Measurements from ENCODE around the gene JAG1.

The JAG1 gene

GRCh38 chr20:10707791-10708190, 34.0 kb upstream of the JAG1 start:
- Histone ChIP-seq H3K4me1 (ENCODE audit: control insufficient read depth, insufficient read depth, low read length) (no peaks in the 10 kb centered on the region; the same call in 1 of the 2 replicates), H3K27ac (ENCODE audit: extremely low read depth, low read depth, low read length) (no peak overlapping the region), H3K9me3 (ENCODE audit: control insufficient read depth, insufficient read depth, low read depth, low read length) (no peaks in the 10 kb centered on the region), H3K4me3 (ENCODE audit: low read depth, low read length) (no peak overlapping the region), H3K36me3 (ENCODE audit: control insufficient read depth in 2 of 2, insufficient read depth in 1 of 2, low read length in 2 of 2) (no peaks in the 10 kb centered on the region)
- POLR2A ChIA-PET, result no interaction called here
- CTCF ChIA-PET, result interaction anchor here (0.6 to 1.5 kb wide), 2 partner anchors 11 to 91 kb away, joined by 3 to 8 read pairs; no protein-coding TSS in a partner anchor
- TF ChIP-seq ZNF548 (tag by site-specific recombination; IDR thresholded peaks at IDR 0.05), result no peak
- TF ChIP-seq ZNF645 (tag by site-specific recombination; IDR thresholded peaks at IDR 0.05), result no peak
- TF ChIP-seq WT1 (tag by site-specific recombination; IDR thresholded peaks at IDR 0.05), result no peak
- no peak for TF ChIP-seq SALL2 (tag by site-specific recombination; IDR thresholded peaks at IDR 0.05; ENCODE audit: borderline replicate concordance)
- TF ChIP-seq TRIM28 (IDR thresholded peaks at IDR 0.05; ENCODE audit: borderline replicate concordance, low read length), result no peak
- TF ChIP-seq ZNF324 (tag by site-specific recombination; IDR thresholded peaks at IDR 0.05), result no peak
- TF ChIP-seq ZNF488 (tag by site-specific recombination; IDR thresholded peaks at IDR 0.05), result no peak

- H3K27ac ChIP-seq (ENCODE audit: extremely low read depth, low read depth, low read length), result no peak overlapping the region
- H3K4me1 ChIP-seq (ENCODE audit: control insufficient read depth, insufficient read depth, low read length), result no peaks in the 10 kb centered on the region; the same call in 1 of the 2 replicates
- H3K36me3 ChIP-seq (ENCODE audit: control insufficient read depth in 2 of 2, insufficient read depth in 1 of 2, low read length in 2 of 2), result no peaks in the 10 kb centered on the region
- no peaks in the 10 kb centered on the region for H3K9me3 ChIP-seq (ENCODE audit: control insufficient read depth, insufficient read depth, low read depth, low read length)
- TF ChIP-seq TSHZ1 (tag by site-specific recombination; IDR thresholded peaks at IDR 0.05; ENCODE audit: borderline replicate concordance) (no peak), ZSCAN16 (tag by site-specific recombination; IDR thresholded peaks at IDR 0.05) (no peak), ZNF768 (tag by site-specific recombination; IDR thresholded peaks at IDR 0.05) (no peak), ZNF747 (tag by site-specific recombination; IDR thresholded peaks at IDR 0.05) (no peak), INSM2 (tag by site-specific recombination; IDR thresholded peaks at IDR 0.05) (no peak), ZNF530 (tag by site-specific recombination; IDR thresholded peaks at IDR 0.05; ENCODE audit: low read depth) (no peak), ZNF335 (tag by site-specific recombination; conservative IDR thresholded peaks at IDR 0.05) (no peak), KLF1 (tag by site-specific recombination; IDR thresholded peaks at IDR 0.05) (no peak), ZNF112 (tag by site-specific recombination; IDR thresholded peaks at IDR 0.05) (no peak), ZNF416 (tag by site-specific recombination; IDR thresholded peaks at IDR 0.05) (no peak), ZNF629 (tag by site-specific recombination; IDR thresholded peaks at IDR 0.05) (no peak)
- CTCF ChIA-PET, result interaction anchor here (1.5 kb wide), 1 partner anchor 11 kb away, joined by 8 read pairs; no protein-coding TSS in a partner anchor
- no peak overlapping the region for H3K4me3 ChIP-seq (ENCODE audit: low read depth, low read length)
- POLR2A ChIA-PET, result no interaction called here
Observed at GRCh38 chr20:10707068-10707467, 33.3 kb upstream of the JAG1 start.

All from HEK293 (cell line).